DOHH2 (cell line): ENCODE results near the gene SEC61A1.

Source experiments
- EZH2phosphoT487 ChIP-seq: fragments of 200-600 bp; sonication (generic); IDR thresholded peaks from 2 replicates; pipeline ENCODE4 v1.6.1; 2017; ENCODE audit warnings: borderline replicate concordance, mild to moderate bottlenecking, antibody characterized with exemption, low read length, moderate library complexity, mixed read lengths
- TF ChIP-seq, protein P1 (sequence below): fragments of 200-600 bp; sonication (generic); IDR thresholded peaks from one replicate; pipeline ENCODE4 v1.5.1; 2014; ENCODE audit warnings: antibody characterized with exemption, mild to moderate bottlenecking, low read depth, low read length; ENCODE audit not compliant: poor library complexity, severe bottlenecking

DNA sequence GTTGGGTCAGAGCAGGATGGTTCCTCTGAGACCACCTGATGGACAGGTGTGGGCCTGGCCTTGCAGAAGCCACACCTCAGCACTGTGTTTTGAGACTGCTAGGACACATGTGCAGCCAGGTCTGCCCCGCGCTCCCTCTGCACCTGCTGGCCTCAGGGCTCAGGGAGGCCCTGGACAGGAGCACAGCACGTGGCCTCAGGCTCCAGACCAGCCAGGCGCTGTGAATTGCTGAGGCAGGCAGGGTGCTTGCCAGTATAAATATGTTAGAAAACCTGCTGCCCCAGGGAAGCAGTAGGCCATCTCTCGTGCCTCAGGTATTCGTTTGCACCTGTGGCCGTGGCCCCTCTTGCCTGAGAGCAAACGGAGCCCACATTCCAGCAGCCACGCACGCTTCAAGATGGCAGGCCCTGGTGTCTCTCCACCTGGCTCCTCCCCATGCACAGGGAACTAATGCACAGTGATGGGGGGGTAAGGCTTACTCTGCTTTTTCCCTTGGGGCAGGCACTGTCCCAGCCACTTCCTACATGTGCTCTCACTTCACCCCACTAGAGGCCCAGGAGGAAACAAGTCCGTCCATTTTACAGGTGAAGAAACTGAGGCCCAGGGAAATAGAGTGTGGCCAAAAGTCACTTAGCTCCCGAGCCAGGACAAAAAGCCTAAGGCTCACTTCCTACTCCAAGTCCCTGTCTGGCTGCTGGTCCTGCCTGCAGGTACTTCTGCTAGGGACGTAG, 20.4 kb downstream of the SEC61A1 start:
- TF ChIP-seq, protein P1, sequence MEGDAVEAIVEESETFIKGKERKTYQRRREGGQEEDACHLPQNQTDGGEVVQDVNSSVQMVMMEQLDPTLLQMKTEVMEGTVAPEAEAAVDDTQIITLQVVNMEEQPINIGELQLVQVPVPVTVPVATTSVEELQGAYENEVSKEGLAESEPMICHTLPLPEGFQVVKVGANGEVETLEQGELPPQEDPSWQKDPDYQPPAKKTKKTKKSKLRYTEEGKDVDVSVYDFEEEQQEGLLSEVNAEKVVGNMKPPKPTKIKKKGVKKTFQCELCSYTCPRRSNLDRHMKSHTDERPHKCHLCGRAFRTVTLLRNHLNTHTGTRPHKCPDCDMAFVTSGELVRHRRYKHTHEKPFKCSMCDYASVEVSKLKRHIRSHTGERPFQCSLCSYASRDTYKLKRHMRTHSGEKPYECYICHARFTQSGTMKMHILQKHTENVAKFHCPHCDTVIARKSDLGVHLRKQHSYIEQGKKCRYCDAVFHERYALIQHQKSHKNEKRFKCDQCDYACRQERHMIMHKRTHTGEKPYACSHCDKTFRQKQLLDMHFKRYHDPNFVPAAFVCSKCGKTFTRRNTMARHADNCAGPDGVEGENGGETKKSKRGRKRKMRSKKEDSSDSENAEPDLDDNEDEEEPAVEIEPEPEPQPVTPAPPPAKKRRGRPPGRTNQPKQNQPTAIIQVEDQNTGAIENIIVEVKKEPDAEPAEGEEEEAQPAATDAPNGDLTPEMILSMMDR = no peak
- TF ChIP-seq EZH2phosphoT487 = no peak
